Activated naive CD4-positive, alpha-beta T cell (primary cell): ENCODE results near the gene BRI3BP.

ENCODE experiments used
- DNase-seq, 4 experiments: peaks; one replicate each; lab custom pipeline; 2025; lab: John Stamatoyannopoulos, UW

Gene BRI3BP, protein sequence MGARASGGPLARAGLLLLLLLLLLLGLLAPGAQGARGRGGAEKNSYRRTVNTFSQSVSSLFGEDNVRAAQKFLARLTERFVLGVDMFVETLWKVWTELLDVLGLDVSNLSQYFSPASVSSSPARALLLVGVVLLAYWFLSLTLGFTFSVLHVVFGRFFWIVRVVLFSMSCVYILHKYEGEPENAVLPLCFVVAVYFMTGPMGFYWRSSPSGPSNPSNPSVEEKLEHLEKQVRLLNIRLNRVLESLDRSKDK

GRCh38 chr12:124993626-124994436 lies at the start of gene BRI3BP:
Gene BRI3BP (plus strand): TSS chr12:124993645. CDS start chr12:124993791, 146 bp downstream.
- DNase-seq: peak in 1 of 4 experiments; percentile 19

DNA sequence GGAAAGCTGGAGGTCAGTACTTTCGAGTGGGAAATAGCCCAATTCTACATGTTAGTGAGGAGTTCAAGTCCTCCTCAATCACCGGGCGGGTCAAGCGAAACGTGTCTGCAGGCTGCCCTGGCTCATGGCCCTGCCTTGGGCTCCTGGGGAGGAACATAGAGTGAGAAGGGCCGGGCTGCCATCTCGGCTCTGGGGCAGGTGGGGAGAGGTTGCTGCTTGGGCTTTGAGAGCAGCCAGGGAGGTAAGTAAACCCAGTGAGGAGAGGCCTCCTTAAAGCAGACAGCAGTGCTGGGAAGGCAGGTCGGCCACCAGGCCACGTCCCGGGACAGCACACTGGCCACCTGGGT lies 47.0 kb upstream of the BRI3BP start:
- no peak for DNase-seq

DNA sequence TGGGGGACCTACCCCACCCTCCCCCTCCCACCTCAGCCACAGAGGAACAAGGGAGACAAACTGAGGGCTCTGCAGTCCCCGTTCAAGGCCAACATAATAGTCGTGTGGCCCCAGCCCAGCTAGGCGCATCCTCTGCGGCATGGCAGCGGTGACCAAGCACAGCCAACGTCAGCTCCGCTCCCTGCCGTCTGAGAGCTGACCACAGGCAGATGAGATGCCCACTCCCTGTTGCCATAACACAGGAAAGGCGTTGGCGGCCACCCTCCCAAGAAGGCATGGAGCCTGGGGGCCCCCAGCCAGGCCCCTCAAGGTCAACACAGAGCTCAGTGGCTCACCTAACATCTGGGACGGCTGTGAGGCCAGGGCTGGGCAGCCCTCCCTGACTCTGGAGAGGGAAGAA lies 46.4 kb upstream of the BRI3BP start:
- DNase-seq: no peak

DNA sequence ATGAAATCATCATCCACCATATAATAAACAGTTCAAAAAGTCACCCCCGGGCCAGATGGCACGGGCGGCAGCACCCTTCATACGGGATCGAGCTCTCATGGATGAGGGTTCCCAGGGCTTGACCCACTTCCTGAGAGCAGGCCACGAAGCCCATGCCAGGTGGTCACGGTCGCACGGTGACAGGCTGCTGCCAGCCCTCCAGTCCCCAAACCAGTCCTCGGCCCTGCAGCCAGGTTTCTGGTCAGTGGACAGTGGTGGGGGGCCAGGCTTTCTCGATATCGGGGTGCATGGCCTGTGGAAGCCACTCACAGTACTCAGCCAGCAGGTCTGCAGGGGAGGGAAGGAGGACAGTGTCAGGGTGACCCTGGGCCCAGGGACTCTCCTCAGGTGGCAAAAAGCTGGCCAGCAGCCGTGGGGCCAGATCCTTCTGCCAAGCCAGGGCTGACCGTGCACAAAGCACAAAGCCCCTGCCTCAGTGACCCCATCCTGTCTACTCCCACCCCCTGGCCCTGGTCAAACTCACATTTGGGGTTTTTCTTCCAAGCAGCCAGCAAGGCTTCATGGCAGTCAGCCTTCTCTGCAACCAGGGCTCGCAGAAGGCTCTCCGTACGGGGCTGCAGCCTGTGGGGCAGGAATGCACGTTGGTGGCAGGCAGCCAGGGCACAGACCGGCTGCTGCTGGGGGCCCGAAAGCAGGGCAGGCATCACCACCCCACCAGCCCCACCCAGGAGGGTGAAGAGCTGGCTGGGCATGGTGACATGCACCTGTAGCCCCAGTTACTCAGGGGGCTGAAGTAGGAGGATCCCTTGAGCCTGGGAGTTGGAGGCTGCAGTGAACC lies 45.7 kb upstream of the BRI3BP start:
- DNase-seq: no peak

- no peak for DNase-seq
These were observed 44.4 kb upstream of the BRI3BP start for GRCh38 chr12:124949066-124949465.

DNA sequence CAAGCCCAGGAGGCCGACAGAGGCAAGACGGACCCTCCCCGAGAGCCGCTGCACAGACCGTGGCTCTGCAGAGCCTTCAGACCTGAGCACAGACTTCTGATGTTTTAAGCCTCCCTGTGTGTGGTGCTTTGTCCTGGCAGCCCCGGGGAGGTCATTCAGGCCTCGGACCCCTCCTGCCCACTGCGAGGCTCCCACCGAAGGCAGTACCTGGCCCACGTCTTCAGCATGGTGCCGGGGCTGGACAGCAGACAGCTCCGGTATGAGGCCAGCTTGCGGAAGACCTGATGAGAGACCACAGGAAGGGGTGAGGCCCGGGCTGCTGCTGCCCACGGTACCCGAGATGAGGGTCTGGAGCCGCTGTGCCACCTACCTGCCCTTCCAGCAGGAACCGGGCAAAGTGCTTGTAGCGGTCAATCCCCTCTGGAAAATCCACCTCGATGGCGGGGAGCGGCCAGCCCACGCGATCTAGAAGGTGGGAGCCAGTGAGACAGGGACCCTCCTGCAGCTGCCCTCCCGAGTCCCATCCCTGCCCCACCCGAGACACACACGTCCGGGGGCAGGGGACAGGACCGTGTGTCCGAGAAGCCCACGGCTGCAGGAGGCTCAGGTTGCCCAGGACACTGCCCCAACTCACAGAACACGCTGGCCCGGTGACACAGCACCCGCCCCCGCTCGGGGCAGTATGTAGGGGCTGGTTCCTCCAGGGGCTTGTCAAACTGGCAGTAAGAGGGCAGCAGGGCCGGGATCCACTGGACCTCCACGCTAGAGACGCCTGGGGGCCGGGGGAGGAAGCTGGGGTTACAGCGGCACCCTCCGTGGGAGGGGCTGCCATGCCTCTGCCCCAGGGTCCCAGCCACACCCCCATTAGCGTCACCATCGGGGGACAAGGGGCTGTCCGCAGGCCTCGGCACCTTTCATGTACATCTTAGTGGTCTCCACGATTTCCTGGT lies 43.4 kb upstream of the BRI3BP start:
- DNase-seq: no peak

GRCh38 chr12:124952295-124952694 lies 41.1 kb upstream of the BRI3BP start:
- no peak for DNase-seq

DNA sequence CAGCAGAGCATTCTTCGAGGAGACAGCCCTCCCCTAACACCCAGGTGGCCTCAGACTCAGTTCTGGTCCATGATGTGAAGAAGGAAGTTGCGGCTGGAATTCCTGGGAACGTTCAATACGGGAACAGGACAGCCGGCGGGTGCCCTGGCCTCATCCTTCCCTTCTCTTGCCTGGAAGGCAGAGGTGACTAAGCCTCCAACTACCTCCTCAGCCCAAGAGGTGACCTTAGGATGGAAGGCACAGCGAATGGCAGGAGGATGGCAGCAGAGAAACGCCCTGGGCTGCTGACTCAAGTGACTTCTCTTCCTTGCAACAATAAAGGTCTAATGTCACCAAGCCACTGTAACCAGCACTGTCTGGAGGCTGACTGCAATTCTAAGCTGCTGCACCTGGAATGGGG lies 40.6 kb upstream of the BRI3BP start:
- no peak for DNase-seq

DNA sequence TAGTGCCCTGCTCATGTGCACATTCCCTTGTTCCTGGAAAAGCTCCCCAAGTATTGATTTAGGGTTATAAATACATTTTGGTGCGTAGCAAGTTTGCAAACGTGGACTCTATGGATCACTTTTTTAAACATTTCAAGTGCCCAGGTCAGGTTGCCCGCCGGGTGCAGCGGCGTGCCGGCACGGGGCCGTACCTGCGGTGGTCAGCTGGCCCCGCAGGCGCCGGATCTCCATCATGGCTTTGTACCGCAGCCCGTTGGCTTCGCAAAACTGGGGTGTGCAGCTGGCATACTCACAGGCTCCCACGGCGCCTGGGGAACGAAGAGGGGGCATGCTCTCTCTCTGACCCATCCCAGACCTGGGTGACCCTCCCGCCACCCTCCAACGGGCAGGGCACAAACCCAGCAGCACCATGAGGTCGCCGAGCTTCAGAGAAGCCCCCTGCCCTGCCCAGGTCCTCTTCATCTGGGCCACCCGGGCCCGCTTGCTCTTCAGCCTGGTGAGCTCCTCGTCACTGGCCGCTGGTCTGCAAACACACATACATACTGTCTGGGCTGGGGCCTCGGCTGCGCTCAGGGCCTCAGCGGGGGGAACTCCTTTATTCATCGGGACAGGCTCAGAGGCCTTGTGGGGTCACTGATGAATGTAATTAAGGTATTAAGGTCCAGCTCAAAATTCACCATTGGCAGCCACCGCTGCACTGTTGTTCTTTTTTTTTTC lies 39.6 kb upstream of the BRI3BP start:
- DNase-seq: no peak

DNA sequence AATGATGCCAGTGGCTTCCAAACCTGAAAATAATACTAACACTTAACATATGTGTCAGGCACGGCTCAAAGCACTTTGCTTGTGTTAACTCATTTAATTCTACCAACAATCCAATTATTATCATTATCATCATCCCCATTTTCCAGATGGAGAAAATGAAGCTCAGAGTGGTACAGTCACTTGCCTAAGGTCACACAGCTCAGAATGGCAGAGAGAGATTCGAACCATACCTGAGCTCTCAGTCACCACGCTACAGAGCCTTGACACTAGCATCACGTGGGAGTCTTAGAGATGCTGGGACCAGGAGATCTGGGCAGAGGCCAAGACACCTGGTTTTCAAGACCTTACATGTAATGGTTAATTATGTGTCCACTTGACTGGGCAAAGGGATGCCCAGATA lies 38.7 kb upstream of the BRI3BP start:
- DNase-seq: no peak

DNA sequence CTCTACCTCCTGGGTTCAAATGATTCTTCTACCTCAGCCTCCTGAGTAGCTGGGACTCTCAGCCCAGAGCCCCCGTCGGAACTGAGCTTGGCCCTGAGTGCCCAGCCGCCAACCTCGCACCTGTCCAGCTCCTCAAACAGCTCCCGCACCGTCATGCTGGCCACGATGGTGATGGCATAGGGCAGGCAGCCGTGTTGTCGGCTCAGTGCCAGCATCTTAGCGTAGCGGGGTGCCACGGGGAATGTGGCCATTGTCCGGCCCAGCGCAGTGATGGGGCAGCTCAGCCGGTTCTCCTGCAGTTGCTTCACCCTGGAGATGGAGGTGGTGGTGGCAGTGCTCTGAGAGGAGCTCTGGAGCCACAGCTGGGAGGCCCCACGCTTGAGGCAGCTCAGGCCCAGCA lies 36.9 kb upstream of the BRI3BP start:
- no peak for DNase-seq

GRCh38 chr12:124961055-124961454 lies 32.4 kb upstream of the BRI3BP start:
- no peak for DNase-seq

DNA sequence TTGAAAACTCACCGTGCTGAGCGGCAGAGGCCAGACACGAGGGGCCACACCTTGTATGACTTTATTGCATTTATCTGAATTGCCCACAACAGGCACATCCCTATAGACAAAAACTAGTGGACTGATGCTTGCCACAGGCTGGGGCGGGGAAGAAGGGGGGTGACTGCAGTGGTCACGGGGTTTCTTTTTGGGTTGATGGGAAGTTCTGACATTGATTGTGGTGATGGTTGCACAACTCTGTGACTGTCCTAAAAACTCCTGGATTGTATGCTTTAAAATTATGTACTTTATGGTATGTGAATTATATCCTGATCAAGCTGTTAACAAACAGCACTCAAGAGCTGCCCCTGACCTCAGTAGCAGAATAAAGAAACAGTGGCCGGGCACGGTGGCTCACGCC lies 30.2 kb upstream of the BRI3BP start:
- DNase-seq: no peak

DNA sequence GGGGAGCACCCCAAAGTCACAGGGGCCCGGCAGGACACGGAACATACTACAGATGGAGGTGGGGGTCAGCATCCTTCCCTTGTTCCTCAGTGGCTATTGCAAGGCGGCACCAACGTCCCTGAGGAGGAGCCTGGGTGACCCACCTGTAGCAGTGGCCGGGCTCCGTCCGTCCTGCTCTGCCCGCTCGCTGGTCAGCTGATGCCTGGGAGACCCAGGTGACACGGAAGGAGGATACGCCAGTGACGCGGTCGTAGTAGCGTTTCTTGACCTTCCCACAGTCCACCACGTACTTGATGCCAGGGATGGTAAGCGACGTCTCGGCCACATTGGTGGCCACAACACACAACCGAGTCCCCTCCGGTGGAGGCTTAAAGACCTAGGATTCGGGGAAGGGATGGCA lies 29.2 kb upstream of the BRI3BP start:
- no peak for DNase-seq

- DNase-seq: no peak
These were observed 28.5 kb upstream of the BRI3BP start for GRCh38 chr12:124964836-124965462.

GRCh38 chr12:124967016-124967739 lies 26.3 kb upstream of the BRI3BP start:
- DNase-seq: no peak

GRCh38 chr12:124968656-124969055 lies 24.8 kb upstream of the BRI3BP start:
- DNase-seq: no peak

- DNase-seq: no peak
These were observed 22.6 kb upstream of the BRI3BP start for GRCh38 chr12:124970647-124971402.

DNA sequence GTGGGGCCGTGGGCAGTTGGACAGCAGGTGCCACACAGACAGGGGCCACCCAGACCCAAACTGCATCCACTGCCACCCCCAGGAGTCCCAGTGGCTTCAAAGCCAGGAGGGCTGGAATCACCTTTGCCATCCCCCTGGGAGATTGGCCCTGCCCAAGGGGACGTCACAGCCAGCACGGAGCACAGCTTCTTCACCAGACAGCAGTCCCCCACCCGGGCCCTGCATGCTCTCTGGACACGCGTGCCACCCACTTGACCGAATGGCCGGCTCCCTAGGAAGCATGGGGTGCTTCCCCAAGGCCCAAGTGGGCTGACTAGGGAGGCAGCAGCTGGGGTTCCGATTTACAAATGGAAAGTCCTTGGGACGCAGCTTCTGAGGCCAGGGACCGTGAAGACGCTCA lies 21.8 kb upstream of the BRI3BP start:
- DNase-seq: no peak
